HCT116 (cell line): Measurements from ENCODE around the gene MYEOV.

ENCODE experiments used
- EZH2 ChIP-seq: fragments of 200-600 bp; sonication (generic); IDR thresholded peaks from 2 replicates; pipeline ENCODE4 v1.6.1; 2017; ENCODE audit warnings: antibody characterized with exemption, mixed run types
- EZH2phosphoT487 ChIP-seq: fragments of 200-600 bp; IDR thresholded peaks from 2 replicates; pipeline ENCODE4 v1.6.1; 2018; ENCODE audit warnings: antibody characterized with exemption, borderline replicate concordance
- POLR2A ChIP-seq: IDR thresholded peaks from 2 replicates; pipeline ENCODE4 v1.7.0; 2011; ENCODE audit warnings: borderline replicate concordance; ENCODE audit not compliant: insufficient read depth, insufficient read length; ENCODE audit errors: extremely low read depth
- POLR2AphosphoS5 ChIP-seq: IDR thresholded peaks from 2 replicates; pipeline ENCODE4 v1.6.1; 2011; ENCODE audit warnings: mild to moderate bottlenecking, low read depth, low read length, moderate library complexity
- SRF ChIP-seq: IDR thresholded peaks from 2 replicates; pipeline ENCODE4 v1.6.1; 2012; ENCODE audit warnings: low read depth
- YY1 ChIP-seq: IDR thresholded peaks from 2 replicates; pipeline ENCODE4 v1.6.1; 2011; ENCODE audit warnings: low read length, low read depth, moderate library complexity, mild to moderate bottlenecking; ENCODE audit not compliant: insufficient replicate concordance; ENCODE audit errors: extremely low read depth
- ZFX ChIP-seq: fragments of 450-650 bp; IDR thresholded peaks from 2 replicates; pipeline ENCODE4 v1.6.1; 2017
- TF ChIP-seq, protein P1 (sequence below), 3 experiments: fragments of 200-600 bp in 1 of 3; sonication (generic) in 1 of 3; IDR thresholded peaks in 2 of 3; conservative IDR thresholded peaks in 1 of 3; 2 replicates each; pipeline ENCODE4 v1.5.1; 2012 to 2017; ENCODE audit warnings: low read depth in 2 of 3, low read length in 2 of 3, antibody characterized with exemption in 1 of 3, borderline replicate concordance in 1 of 3, control low read depth in 1 of 3, mild to moderate bottlenecking in 1 of 3, mixed read lengths in 1 of 3, mixed run types in 1 of 3, moderate library complexity in 1 of 3; ENCODE audit not compliant: insufficient read depth in 1 of 3

DNA sequence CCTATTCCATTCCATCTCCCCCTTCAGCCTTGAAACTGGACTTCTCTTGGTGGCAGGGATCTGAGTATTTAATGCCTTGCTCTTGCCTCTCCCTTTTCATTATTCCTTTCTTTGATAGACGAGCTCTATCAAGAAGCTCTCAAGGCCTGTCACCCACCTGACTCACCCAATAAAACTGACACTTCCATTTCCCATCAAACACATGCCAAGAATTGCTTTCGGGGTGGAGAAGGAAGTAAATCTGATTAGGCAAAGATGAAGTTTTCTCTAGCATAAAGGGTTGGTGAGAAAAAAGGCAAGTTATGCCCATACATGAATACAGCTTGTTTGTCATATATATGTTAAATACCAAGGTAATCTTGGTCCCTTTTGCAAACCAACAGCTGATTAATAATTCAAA lies 34.9 kb upstream of the MYEOV start:
- TF ChIP-seq POLR2A (no peak), EZH2phosphoT487 (no peak), SRF (no peak), EZH2 (no peak), ZFX (no peak), YY1 (no peak), POLR2AphosphoS5 (no peak)
- TF ChIP-seq, protein P1, sequence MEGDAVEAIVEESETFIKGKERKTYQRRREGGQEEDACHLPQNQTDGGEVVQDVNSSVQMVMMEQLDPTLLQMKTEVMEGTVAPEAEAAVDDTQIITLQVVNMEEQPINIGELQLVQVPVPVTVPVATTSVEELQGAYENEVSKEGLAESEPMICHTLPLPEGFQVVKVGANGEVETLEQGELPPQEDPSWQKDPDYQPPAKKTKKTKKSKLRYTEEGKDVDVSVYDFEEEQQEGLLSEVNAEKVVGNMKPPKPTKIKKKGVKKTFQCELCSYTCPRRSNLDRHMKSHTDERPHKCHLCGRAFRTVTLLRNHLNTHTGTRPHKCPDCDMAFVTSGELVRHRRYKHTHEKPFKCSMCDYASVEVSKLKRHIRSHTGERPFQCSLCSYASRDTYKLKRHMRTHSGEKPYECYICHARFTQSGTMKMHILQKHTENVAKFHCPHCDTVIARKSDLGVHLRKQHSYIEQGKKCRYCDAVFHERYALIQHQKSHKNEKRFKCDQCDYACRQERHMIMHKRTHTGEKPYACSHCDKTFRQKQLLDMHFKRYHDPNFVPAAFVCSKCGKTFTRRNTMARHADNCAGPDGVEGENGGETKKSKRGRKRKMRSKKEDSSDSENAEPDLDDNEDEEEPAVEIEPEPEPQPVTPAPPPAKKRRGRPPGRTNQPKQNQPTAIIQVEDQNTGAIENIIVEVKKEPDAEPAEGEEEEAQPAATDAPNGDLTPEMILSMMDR (IDR thresholded peaks at IDR 0.05 in 2 of 3, conservative IDR thresholded peaks at IDR 0.05 in 1 of 3; ENCODE audit: borderline replicate concordance in 1 of 3, insufficient read depth in 1 of 3, low read depth in 2 of 3, low read length in 2 of 3), result no peak
